ENCODE results near the gene CRADD. TPM values are rescaled to one million over a fixed set of nuclear protein-coding genes. Genes with fewer than 3 reads are reported as not detected.
A peak's percentile ranks its signal among the peaks of the same experiment; 100 is the strongest.
"Not testable (repeated sequence)": the region's sequence is repeated elsewhere in the genome, so short reads cannot be mapped to it uniquely, and the experiment has no call there.

Gene CRADD
- total and polyA plus RNA-seq, 2 experiments from 2014 or later, result 18.6 to 21.5 TPM

DNA sequence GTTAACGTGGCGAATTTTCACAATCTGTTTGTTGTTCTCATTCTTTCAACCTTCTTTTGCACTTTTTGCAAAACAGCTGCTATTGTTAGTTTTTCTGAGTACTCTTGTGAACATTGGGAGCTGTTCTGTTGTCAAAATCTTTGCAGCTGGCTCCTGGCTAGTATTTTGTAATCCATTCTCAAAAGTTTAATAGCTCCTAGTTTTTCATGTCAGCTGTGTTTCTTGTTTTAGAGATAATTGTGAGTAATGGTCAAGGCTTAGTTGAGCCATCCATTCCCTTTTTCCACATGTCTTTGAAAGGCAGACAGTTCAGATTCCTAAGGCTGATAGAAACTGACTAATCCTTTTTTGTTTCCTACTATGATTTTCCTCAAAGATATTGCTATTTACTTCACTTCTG is 39.1 kb upstream of the CRADD start:
- in situ Hi-C loops (cut with MboI), result no loop called here
- DNase-seq, result peak; percentile 42
- H3K27ac ChIP-seq, result no peak overlapping the region
- TF ChIP-seq EZH2phosphoT487 (IDR thresholded peaks at IDR 0.05; ENCODE audit: insufficient read depth, low read depth) (no peak), EZH2 (IDR thresholded peaks at IDR 0.05; ENCODE audit: insufficient read depth, poor library complexity, severe bottlenecking) (no peak)
- H3K79me2 ChIP-seq (ENCODE audit: insufficient read depth), result no peaks in the 10 kb centered on the region
- 79 to 81% methylated on average over 2 of the region's 2 CpGs for WGBS, 2 experiments (ENCODE audit: low coverage in 1 of 2, low lambda C conversion rate in 2 of 2, missing lambda C conversion rate in 2 of 2)
- H3K9ac ChIP-seq, result no peak overlapping the region
- H3K9me2 ChIP-seq (ENCODE audit: insufficient read depth), result no peaks in the 10 kb centered on the region
- H2AFZ ChIP-seq, result peak overlapping the region; percentile 23
- no peak overlapping the region for H3K4me2 ChIP-seq (ENCODE audit: unreplicated experiment)
- H3K27me3 ChIP-seq (replicated peaks; ENCODE audit: insufficient read depth), result no peaks in the 10 kb centered on the region
- no peaks in the 10 kb centered on the region for H4K20me1 ChIP-seq (ENCODE audit: insufficient read depth)
- no peaks in the 10 kb centered on the region for H3K36me3 ChIP-seq (ENCODE audit: low read depth)
- no peak overlapping the region for H3K4me3 ChIP-seq
- no peaks in the 10 kb centered on the region for H3K9me3 ChIP-seq (ENCODE audit: low read depth)
- peaks cover 21% of the 10 kb centered on the region for H3K4me1 ChIP-seq (ENCODE audit: insufficient read depth)
- peaks cover 23% of the 10 kb centered on the region for H3F3A ChIP-seq (ENCODE audit: insufficient read depth)

DNA sequence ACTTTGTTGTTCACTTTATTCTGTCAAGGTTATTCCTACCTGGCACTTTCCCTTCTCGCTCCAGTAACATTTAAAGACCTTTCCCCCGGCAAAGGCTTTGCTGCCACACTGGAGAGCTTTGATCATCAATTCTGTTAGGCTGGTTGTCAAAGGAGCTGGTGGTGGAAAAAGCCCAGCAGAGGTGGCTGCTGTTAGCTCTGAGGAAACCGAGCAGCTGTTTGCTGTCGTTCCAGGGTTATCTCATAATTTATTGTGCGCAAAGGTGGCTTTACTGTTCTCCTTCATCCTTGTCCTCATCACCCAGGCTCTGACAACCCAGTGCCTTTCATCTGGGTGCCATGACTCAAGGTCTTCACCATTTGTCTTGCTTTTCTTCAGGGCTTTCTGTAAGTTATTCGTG is 38.2 kb upstream of the CRADD start:
- no peaks in the 10 kb centered on the region for H3K9me3 ChIP-seq (ENCODE audit: low read depth)
- peaks cover 20% of the 10 kb centered on the region for H3F3A ChIP-seq (ENCODE audit: insufficient read depth)
- 41 to 44% methylated on average over 6 of the region's 6 CpGs for WGBS, 2 experiments (ENCODE audit: low coverage in 1 of 2, low lambda C conversion rate in 2 of 2, missing lambda C conversion rate in 2 of 2)
- H3K4me1 ChIP-seq (ENCODE audit: insufficient read depth), result peaks cover 19% of the 10 kb centered on the region
- no peaks in the 10 kb centered on the region for H4K20me1 ChIP-seq (ENCODE audit: insufficient read depth)
- no peaks in the 10 kb centered on the region for H3K79me2 ChIP-seq (ENCODE audit: insufficient read depth)
- H3K36me3 ChIP-seq (ENCODE audit: low read depth), result no peaks in the 10 kb centered on the region
- H3K27ac ChIP-seq, result no peak overlapping the region
- no peaks in the 10 kb centered on the region for H3K27me3 ChIP-seq (replicated peaks; ENCODE audit: insufficient read depth)
- H3K4me3 ChIP-seq, result no peak overlapping the region
- DNase-seq, result no peak
- no peak overlapping the region for H3K9ac ChIP-seq
- TF ChIP-seq EZH2 (IDR thresholded peaks at IDR 0.05; ENCODE audit: insufficient read depth, poor library complexity, severe bottlenecking), result no peak
- TF ChIP-seq EZH2phosphoT487 (IDR thresholded peaks at IDR 0.05; ENCODE audit: insufficient read depth, low read depth), result no peak
- in situ Hi-C loops (cut with MboI), result no loop called here
- H3K9me2 ChIP-seq (ENCODE audit: insufficient read depth), result no peaks in the 10 kb centered on the region
- no peak overlapping the region for H2AFZ ChIP-seq
- H3K4me2 ChIP-seq (ENCODE audit: unreplicated experiment), result no peak overlapping the region

DNA sequence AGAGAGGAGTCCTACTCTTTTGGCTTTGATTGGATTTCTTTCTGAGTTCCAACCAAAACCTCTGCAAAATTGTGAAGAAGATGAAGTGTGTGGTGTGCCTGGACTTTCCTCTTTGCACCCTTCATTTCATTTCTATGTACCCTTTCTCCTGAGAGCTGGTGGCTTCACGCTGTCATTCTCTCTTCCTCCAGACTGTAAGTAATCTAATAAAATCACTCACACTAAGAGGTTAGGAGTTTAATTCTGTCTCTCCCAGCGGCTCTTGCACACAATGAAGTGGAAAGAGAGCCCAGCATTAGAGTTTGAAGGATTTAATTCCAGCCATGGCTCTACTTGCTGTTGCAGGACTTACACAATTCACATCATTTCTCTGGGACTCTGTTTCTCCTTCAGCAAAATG is 37.8 kb upstream of the CRADD start:
- TF ChIP-seq EZH2phosphoT487 (IDR thresholded peaks at IDR 0.05; ENCODE audit: insufficient read depth, low read depth) (no peak), EZH2 (IDR thresholded peaks at IDR 0.05; ENCODE audit: insufficient read depth, poor library complexity, severe bottlenecking) (no peak)
- H4K20me1 ChIP-seq (ENCODE audit: insufficient read depth), result no peaks in the 10 kb centered on the region
- no peak overlapping the region for H3K9ac ChIP-seq
- 77 to 81% methylated on average over 2 of the region's 2 CpGs for WGBS, 2 experiments (ENCODE audit: low coverage in 1 of 2, low lambda C conversion rate in 2 of 2, missing lambda C conversion rate in 2 of 2)
- no peak overlapping the region for H3K4me3 ChIP-seq
- H3K79me2 ChIP-seq (ENCODE audit: insufficient read depth), result no peaks in the 10 kb centered on the region
- H3K9me3 ChIP-seq (ENCODE audit: low read depth), result no peaks in the 10 kb centered on the region
- H3K27ac ChIP-seq, result no peak overlapping the region
- no peaks in the 10 kb centered on the region for H3K36me3 ChIP-seq (ENCODE audit: low read depth)
- H3K27me3 ChIP-seq (replicated peaks; ENCODE audit: insufficient read depth), result no peaks in the 10 kb centered on the region
- no peaks in the 10 kb centered on the region for H3K9me2 ChIP-seq (ENCODE audit: insufficient read depth)
- H3F3A ChIP-seq (ENCODE audit: insufficient read depth), result peaks cover 16% of the 10 kb centered on the region
- peaks cover 15% of the 10 kb centered on the region for H3K4me1 ChIP-seq (ENCODE audit: insufficient read depth)
- no peak for DNase-seq
- in situ Hi-C loops (cut with MboI), result no loop called here
- H2AFZ ChIP-seq, result no peak overlapping the region
- no peak overlapping the region for H3K4me2 ChIP-seq (ENCODE audit: unreplicated experiment)

DNA sequence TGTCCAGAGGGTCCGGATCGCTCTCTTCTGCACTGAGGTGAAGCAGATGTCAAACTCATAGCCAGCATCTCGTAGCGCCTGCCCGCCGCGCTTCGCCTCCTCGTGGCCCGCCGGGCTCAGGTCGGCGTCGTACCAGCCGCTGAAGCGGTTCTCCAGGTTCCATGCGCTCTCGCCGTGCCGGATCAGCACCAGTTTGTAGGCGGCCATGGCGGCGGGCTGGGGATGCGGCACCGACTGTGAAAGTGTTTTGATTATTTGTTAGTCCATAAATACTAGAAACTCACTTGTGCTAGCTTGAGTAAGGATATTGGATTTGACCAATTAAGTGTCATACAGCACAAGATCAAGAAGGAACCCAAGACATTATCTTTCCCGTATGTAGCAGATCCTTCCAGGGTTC is 35.8 kb upstream of the CRADD start:
- H3K9me3 ChIP-seq (ENCODE audit: low read depth); in situ Hi-C loops (cut with MboI); H3K9me2 ChIP-seq (ENCODE audit: insufficient read depth); H3K4me2 ChIP-seq (ENCODE audit: unreplicated experiment); H3K27me3 ChIP-seq (replicated peaks; ENCODE audit: insufficient read depth); H4K20me1 ChIP-seq (ENCODE audit: insufficient read depth); H2AFZ ChIP-seq; DNase-seq; H3K36me3 ChIP-seq (ENCODE audit: low read depth); H3K9ac ChIP-seq; H3K27ac ChIP-seq; H3K79me2 ChIP-seq (ENCODE audit: insufficient read depth); H3K4me3 ChIP-seq: not testable (repeated sequence)
- WGBS, 2 experiments (ENCODE audit: low coverage in 1 of 2, low lambda C conversion rate in 2 of 2, missing lambda C conversion rate in 2 of 2), result 94% methylated on average over 9 to 13 of the region's 26 CpGs
- peaks cover 15% of the 10 kb centered on the region for H3F3A ChIP-seq (ENCODE audit: insufficient read depth)
- H3K4me1 ChIP-seq (ENCODE audit: insufficient read depth), result peaks cover 13% of the 10 kb centered on the region; the same call in 1 of the 2 replicates

DNA sequence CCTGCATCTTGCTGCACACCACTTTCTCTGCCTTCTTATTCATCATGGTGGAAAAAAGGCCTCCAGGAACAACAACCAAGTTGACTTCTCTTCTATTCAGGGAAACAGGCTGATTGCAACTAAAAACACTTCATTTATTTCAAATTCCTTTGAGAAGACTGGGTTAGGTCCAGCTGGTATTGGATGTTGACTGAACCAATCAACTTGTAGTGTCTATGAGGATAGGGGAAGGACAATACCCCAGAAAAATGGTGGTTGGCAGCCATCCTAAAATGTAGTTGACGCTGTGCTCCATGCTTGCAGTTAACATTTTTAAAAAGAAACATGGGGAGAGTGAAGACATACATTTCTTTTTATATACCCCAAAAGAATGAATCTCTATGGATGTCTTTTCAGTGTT is 34.4 kb upstream of the CRADD start:
- H3K9me3 ChIP-seq (ENCODE audit: low read depth), result no peaks in the 10 kb centered on the region

More for the DNA sequence above, 34.4 kb upstream of the CRADD start:
- Histone ChIP-seq H3K79me2 (ENCODE audit: insufficient read depth) (no peaks in the 10 kb centered on the region), H3K36me3 (ENCODE audit: low read depth) (no peaks in the 10 kb centered on the region), H2AFZ (no peak overlapping the region), H3K4me2 (ENCODE audit: unreplicated experiment) (no peak overlapping the region), H4K20me1 (ENCODE audit: insufficient read depth) (no peaks in the 10 kb centered on the region), H3K9ac (no peak overlapping the region), H3F3A (ENCODE audit: insufficient read depth) (peaks cover 13% of the 10 kb centered on the region), H3K27ac (no peak overlapping the region), H3K9me2 (ENCODE audit: insufficient read depth) (no peaks in the 10 kb centered on the region), H3K27me3 (replicated peaks; ENCODE audit: insufficient read depth) (no peaks in the 10 kb centered on the region), H3K4me1 (ENCODE audit: insufficient read depth) (peaks cover 13% of the 10 kb centered on the region; the same call in 1 of the 2 replicates), H3K4me3 (no peak overlapping the region)
- in situ Hi-C loops (cut with MboI), result no loop called here
- no peak for DNase-seq
- no peak for TF ChIP-seq EZH2phosphoT487 (IDR thresholded peaks at IDR 0.05; ENCODE audit: insufficient read depth, low read depth)
- TF ChIP-seq EZH2 (IDR thresholded peaks at IDR 0.05; ENCODE audit: insufficient read depth, poor library complexity, severe bottlenecking), result no peak
- 89 to 98% methylated on average over 1 of the region's 1 CpG for WGBS, 2 experiments (ENCODE audit: low coverage in 1 of 2, low lambda C conversion rate in 2 of 2, missing lambda C conversion rate in 2 of 2)

Data from GM23248 (cell line).